ENCODE measurements around the gene SEMA7A.

GRCh38 chr15:74445816-74446763 lies 12.3 kb upstream of the SEMA7A start:
- TF ChIP-seq CTCF (IDR thresholded peaks at IDR 0.05): no peak
- TF ChIP-seq POLR2AphosphoS5 (IDR thresholded peaks at IDR 0.05): no peak

All from transverse colon (tissue), 4 donors.